Kidney epithelial cell (primary cell): Measurements from ENCODE around the gene GSPT1. TPM values are rescaled to one million over a fixed set of nuclear protein-coding genes. Genes with fewer than 3 reads are reported as not detected.

ENCODE experiments used
- DNase-seq: peaks from one replicate; pipeline ENCODE4 v3.0.0-alpha.2; 2010; ENCODE audit warnings: low read depth
- H3K27me3 ChIP-seq: 2 replicates; pipeline ENCODE4 v1.6.0; 2011; ENCODE audit warnings: low read length; ENCODE audit not compliant: control insufficient read depth, insufficient read depth
- H3K36me3 ChIP-seq: 2 replicates; pipeline ENCODE4 v1.5.1; 2011; ENCODE audit warnings: low read length; ENCODE audit not compliant: control insufficient read depth, insufficient read depth
- H3K4me3 ChIP-seq: 2 replicates; pipeline ENCODE4 v1.5.1; 2011; ENCODE audit warnings: low read depth, mild to moderate bottlenecking, control low read depth, low read length
- CTCF ChIP-seq: IDR thresholded peaks from 2 replicates; pipeline ENCODE4 v1.5.1; 2011; ENCODE audit warnings: mild to moderate bottlenecking, moderate library complexity, low read length, control low read depth, inconsistent platforms; ENCODE audit not compliant: insufficient read depth, poor library complexity, severe bottlenecking
- total RNA-seq: library from RNA; depleted of rRNA; stranded (reverse); fragments of >200 nt; gene quantifications from 2 replicates; pipeline ENCODE4 v1.2.3, GENCODE V29; 2015

GSPT1 gene
- total RNA-seq, 1 donor from 2014 or later, result 93.7 TPM

DNA sequence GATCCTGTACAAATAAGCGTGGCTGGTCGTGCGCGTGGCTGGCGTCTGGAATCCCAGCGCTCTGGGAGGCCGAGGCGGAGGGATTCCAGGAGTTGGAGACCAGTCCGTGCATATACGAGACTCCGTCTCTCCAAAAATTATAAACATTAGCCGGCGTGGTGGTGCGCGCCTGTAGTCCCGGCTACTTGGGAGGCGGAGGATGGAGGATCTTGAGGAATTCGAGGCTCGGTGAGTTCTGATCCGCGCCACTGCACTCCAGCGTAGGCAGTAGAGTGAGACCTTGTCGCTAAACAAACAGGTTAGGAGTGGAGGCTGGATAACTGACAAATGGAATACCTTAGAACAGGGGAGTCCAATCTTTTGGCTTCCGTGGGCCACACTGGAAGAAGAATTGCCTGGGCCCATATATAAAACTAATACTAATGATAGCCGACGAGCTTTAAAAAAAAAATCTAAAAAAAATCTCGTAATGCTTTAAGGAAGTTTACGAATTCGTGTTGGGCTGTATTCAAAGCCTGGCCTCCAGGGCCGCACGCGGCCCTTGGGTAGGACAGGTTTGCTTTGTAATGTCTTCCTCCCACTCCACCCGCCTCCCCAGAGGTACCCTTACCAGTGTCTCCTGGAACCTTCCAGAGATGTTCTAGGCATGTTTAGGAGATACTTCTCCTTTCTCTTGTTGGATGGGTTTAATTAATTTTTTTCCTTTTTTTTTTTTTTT lies 63.5 kb downstream of the GSPT1 start:
- peaks cover 2% of the 10 kb centered on the region for H3K36me3 ChIP-seq
- H3K27me3 ChIP-seq, result no peaks in the 10 kb centered on the region
- H3K4me3 ChIP-seq, result peak overlapping the region; percentile 99
- DNase-seq, result no peak
- TF ChIP-seq CTCF, result no peak

DNA sequence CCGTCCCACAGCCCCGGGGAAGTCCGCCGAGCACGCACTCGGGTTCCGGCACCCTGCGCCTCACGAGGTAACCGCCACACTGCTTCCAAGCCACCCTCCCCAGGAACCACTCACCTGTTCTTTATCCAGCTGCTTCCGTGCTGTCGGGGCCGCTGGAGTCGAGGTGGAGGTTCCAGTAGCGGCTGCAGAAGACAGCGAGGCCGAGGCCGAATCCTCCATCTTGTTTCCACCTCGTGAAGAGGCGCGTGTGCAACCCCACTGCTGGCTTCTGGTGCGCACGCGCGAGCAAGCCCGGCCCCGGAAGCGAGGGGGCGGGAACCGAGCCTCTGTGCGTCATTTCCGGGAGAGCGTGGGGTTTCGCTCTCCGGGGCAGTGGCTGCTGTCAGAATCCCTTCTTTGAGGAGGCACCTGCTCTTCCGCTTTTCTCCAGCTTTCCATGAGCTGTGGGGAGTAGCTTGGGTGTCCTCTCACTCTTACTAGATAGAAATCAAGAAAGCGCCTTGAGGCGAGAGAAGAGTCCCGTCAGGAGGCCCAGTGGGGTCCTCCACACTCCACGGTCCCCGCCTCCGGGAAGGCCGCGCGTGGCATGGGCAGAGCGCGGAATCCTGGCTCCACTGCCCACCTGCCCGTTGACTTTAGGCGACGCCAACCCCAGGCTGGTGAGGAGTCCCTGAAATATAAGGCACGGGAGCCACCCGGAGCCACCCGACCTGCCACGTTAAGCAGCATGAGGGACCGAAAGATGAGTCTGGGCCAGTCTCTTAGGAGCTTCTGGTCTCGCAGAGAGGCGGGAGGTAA lies 64.3 kb downstream of the GSPT1 start, which contains the start of gene RSL1D1:
Gene RSL1D1, minus strand, starts transcription at position 249 of the 798 bp plus-strand sequence. Its CDS starts 30 bp downstream, at position 219.
- H3K36me3 ChIP-seq, result peaks cover 3% of the 10 kb centered on the region

GRCh38 chr16:11848842-11849241 lies 66.9 kb downstream of the GSPT1 start:
- DNase-seq, result no peak

More for the DNA sequence above, 64.3 kb downstream of the GSPT1 start, which contains the start of gene RSL1D1:
- no peak for TF ChIP-seq CTCF
- DNase-seq, result peak; percentile 56
- Histone ChIP-seq H3K27me3 (no peaks in the 10 kb centered on the region), H3K4me3 (peak within 1 kb of the TSS; percentile 99)

DNA sequence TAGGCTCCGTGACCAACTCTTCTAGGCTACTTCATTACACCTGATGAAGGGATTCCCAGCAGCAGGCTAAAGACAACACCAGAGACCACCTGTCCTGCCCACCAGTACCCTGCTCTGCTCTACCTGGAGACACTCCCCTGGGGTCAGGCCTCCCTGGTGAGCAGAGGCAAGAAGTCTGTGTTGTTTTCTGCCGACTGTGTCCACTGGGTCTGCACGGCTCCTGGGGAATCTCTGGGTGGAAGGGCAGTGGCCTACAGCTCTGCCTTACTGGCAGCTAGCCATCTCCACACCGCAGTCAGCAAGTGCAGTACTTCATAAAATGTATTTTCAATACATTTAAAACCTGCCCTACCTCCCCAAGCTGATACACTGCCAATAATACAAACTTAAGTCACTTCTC lies 71.3 kb downstream of the GSPT1 start:
- Histone ChIP-seq H3K27me3 (no peaks in the 10 kb centered on the region), H3K36me3 (peaks cover 9% of the 10 kb centered on the region), H3K4me3 (no peak overlapping the region)
- no peak for TF ChIP-seq CTCF
- no peak for DNase-seq

More at GRCh38 chr16:11848842-11849241, 66.9 kb downstream of the GSPT1 start:
- no peak for TF ChIP-seq CTCF
- Histone ChIP-seq H3K27me3 (no peaks in the 10 kb centered on the region), H3K4me3 (no peak overlapping the region), H3K36me3 (peaks cover 8% of the 10 kb centered on the region)

- DNase-seq, result no peak
- H3K36me3 ChIP-seq, result peaks cover 8% of the 10 kb centered on the region
- TF ChIP-seq CTCF, result no peak
- H3K4me3 ChIP-seq, result no peak overlapping the region
- H3K27me3 ChIP-seq, result no peaks in the 10 kb centered on the region
These were observed 71.9 kb downstream of the GSPT1 start for GRCh38 chr16:11843861-11844260.
